Activated CD4-positive, CD25-positive, alpha-beta regulatory T cell treated with anti-CD3 and anti-CD28 coated beads, Interleukin-2, amount 50 U/mL, for 24 hours (primary cell): ENCODE measurements around the gene DIDO1.
"Not testable (repeated sequence)": the region's sequence is repeated elsewhere in the genome, so short reads cannot be mapped to it uniquely, and the experiment has no call there.

Source experiments
- ATAC-seq, 2 donors: fragments of 150-1000 bp; cut with Tn5 transposase; one replicate each; pipeline ENCODE4 v1.10.0; 2021; ENCODE audit warnings: mild to moderate bottlenecking in 1 of 2, moderate library complexity in 1 of 2

The DIDO1 gene

GRCh38 chr20:62848917-62849316, 77.4 kb downstream of the DIDO1 start:
- ATAC-seq = not testable (repeated sequence)

- ATAC-seq = no peak
Observed at GRCh38 chr20:62846166-62846890, 80.0 kb downstream of the DIDO1 start.

GRCh38 chr20:62845416-62846160, 80.7 kb downstream of the DIDO1 start:
- ATAC-seq = no peak

- no peak for ATAC-seq
Observed at GRCh38 chr20:62844182-62844581, 82.1 kb downstream of the DIDO1 start.

GRCh38 chr20:62843656-62844055, 82.6 kb downstream of the DIDO1 start:
- no peak for ATAC-seq

GRCh38 chr20:62841705-62842212, 84.5 kb downstream of the DIDO1 start:
- ATAC-seq = no peak

GRCh38 chr20:62840244-62841197, 85.8 kb downstream of the DIDO1 start:
- ATAC-seq = no peak

- no peak for ATAC-seq
Observed at GRCh38 chr20:62839816-62840215, 86.5 kb downstream of the DIDO1 start.

GRCh38 chr20:62839261-62839660, 87.0 kb downstream of the DIDO1 start:
- no peak for ATAC-seq

GRCh38 chr20:62838128-62838891, 88.0 kb downstream of the DIDO1 start:
- ATAC-seq = no peak

GRCh38 chr20:62837790-62838127, 88.5 kb downstream of the DIDO1 start:
- no peak for ATAC-seq

- ATAC-seq = no peak
Observed at GRCh38 chr20:62836967-62837490, 89.3 kb downstream of the DIDO1 start.

GRCh38 chr20:62835931-62836861, 90.1 kb downstream of the DIDO1 start:
- no peak for ATAC-seq

- no peak for ATAC-seq
Observed at GRCh38 chr20:62834967-62835730, 91.2 kb downstream of the DIDO1 start.

GRCh38 chr20:62832951-62833391, 93.3 kb downstream of the DIDO1 start:
- no peak for ATAC-seq

- peak; percentile 33 to 62 for ATAC-seq
Observed at GRCh38 chr20:62832212-62832922, 93.9 kb downstream of the DIDO1 start.

- ATAC-seq = no peak
Observed at GRCh38 chr20:62831854-62832211, 94.5 kb downstream of the DIDO1 start.

GRCh38 chr20:62831361-62831788, 94.9 kb downstream of the DIDO1 start:
- ATAC-seq = no peak

GRCh38 chr20:62830821-62831220, 95.5 kb downstream of the DIDO1 start:
- no peak for ATAC-seq
